ENCODE measurements around the gene IGFN1. TPM values are rescaled to one million over a fixed set of nuclear protein-coding genes. Genes with fewer than 3 reads are reported as not detected.

The IGFN1 gene
- polyA plus RNA-seq, 1 of the 3 experiments (the other 2 are of a cell fraction) = 0.18 TPM

- Histone ChIP-seq H3K36me3 (replicated peaks in 1 of 2; ENCODE audit: control insufficient read depth in 1 of 2, insufficient read depth in 2 of 2, low read length in 1 of 2) (peaks cover 26 to 88% of the 10 kb centered on the region in 2 experiments), H3K9me3 (no peaks in the 10 kb centered on the region), H3K27ac (ENCODE audit: low read depth in 2 of 2, low read length in 1 of 2) (no peak overlapping the region), H4K20me1 (ENCODE audit: insufficient read depth) (no peaks in the 10 kb centered on the region; the same call in 1 of the 2 replicates), H3K4me3 (ENCODE audit: low read depth in 2 of 2, low read length in 1 of 2) (no peak overlapping the region), H3K79me2 (ENCODE audit: insufficient read depth) (no peaks in the 10 kb centered on the region), H3F3A (replicated peaks; ENCODE audit: insufficient read depth) (peaks cover 6% of the 10 kb centered on the region), H3K27me3 (ENCODE audit: insufficient read depth) (no peaks in the 10 kb centered on the region), H3K4me2 (no peak overlapping the region), H3K9me2 (no peaks in the 10 kb centered on the region), H3K4me1 (ENCODE audit: control insufficient read depth in 1 of 2, insufficient read depth in 2 of 2, low read depth in 1 of 2, low read length in 1 of 2) (peaks cover 8 to 32% of the 10 kb centered on the region in 2 experiments; a peak in 2 of 4 replicates), H3K9ac (no peak overlapping the region), H2AFZ (ENCODE audit: low read depth) (no peak overlapping the region)
- TF ChIP-seq TAF1 (IDR thresholded peaks at IDR 0.05; ENCODE audit: borderline replicate concordance, low read depth, low read length) = no peak
- TF ChIP-seq ELF1 (IDR thresholded peaks at IDR 0.05) = no peak
- POLR2A ChIA-PET = interaction anchor here (0.9 kb wide), 2 partner anchors 10 to 11 kb away, joined by 3 to 4 read pairs; partner anchors contain the start of gene TMEM9
- no peak for DNase-seq
- CTCF ChIA-PET = interaction anchor here (1.0 to 1.2 kb wide), 3 partner anchors 14 to 111 kb away, joined by 3 read pairs; no protein-coding TSS in a partner anchor
- WGBS (ENCODE audit: low lambda C conversion rate) = 83% methylated on average over 12 of the region's 16 CpGs
These were observed 47.5 kb upstream of the IGFN1 start for GRCh38 chr1:201142849-201143725.

- Histone ChIP-seq H3F3A (replicated peaks; ENCODE audit: insufficient read depth) (no peaks in the 10 kb centered on the region), H3K9me3 (no peaks in the 10 kb centered on the region), H3K27me3 (ENCODE audit: insufficient read depth) (no peaks in the 10 kb centered on the region), H3K9me2 (no peaks in the 10 kb centered on the region), H2AFZ (ENCODE audit: low read depth) (no peak overlapping the region), H3K4me1 (ENCODE audit: control insufficient read depth in 1 of 2, insufficient read depth in 2 of 2, low read depth in 1 of 2, low read length in 1 of 2) (peaks cover 0 to 32% of the 10 kb centered on the region in 2 experiments; a peak in 1 of 4 replicates), H3K4me2 (no peak overlapping the region), H4K20me1 (ENCODE audit: insufficient read depth) (no peaks in the 10 kb centered on the region), H3K36me3 (replicated peaks in 1 of 2; ENCODE audit: control insufficient read depth in 1 of 2, insufficient read depth in 2 of 2, low read length in 1 of 2) (peaks cover 26 to 90% of the 10 kb centered on the region in 2 experiments), H3K27ac (ENCODE audit: low read depth in 2 of 2, low read length in 1 of 2) (no peak overlapping the region), H3K9ac (no peak overlapping the region), H3K79me2 (ENCODE audit: insufficient read depth) (no peaks in the 10 kb centered on the region), H3K4me3 (ENCODE audit: low read depth in 2 of 2, low read length in 1 of 2) (no peak overlapping the region)
- DNase-seq = no peak
- TF ChIP-seq USF1 (IDR thresholded peaks at IDR 0.05; ENCODE audit: borderline replicate concordance, low read depth) (no peak), TAF1 (IDR thresholded peaks at IDR 0.05; ENCODE audit: borderline replicate concordance, low read depth, low read length) (no peak), RXRA (IDR thresholded peaks at IDR 0.05; ENCODE audit: borderline replicate concordance, low read depth) (no peak), NRF1 (IDR thresholded peaks at IDR 0.05; ENCODE audit: low read depth, low read length) (no peak), FOXJ3 (CRISPR knock-in tag; IDR thresholded peaks at IDR 0.05) (no peak), JUND (IDR thresholded peaks at IDR 0.05) (no peak), POLR2AphosphoS5 (IDR thresholded peaks at IDR 0.05; ENCODE audit: low read depth, low read length) (no peak), USF2 (IDR thresholded peaks at IDR 0.05; ENCODE audit: borderline replicate concordance, low read depth, low read length) (no peak), EZH2phosphoT487 (IDR thresholded peaks at IDR 0.05; ENCODE audit: borderline replicate concordance, low read depth) (no peak), MXI1 (IDR thresholded peaks at IDR 0.05; ENCODE audit: low read depth, low read length) (no peak), TEAD4 (IDR thresholded peaks at IDR 0.05; ENCODE audit: borderline replicate concordance, insufficient read depth) (no peak), MAX (IDR thresholded peaks at IDR 0.05; ENCODE audit: low read depth) (no peak), FOSL2 (IDR thresholded peaks at IDR 0.05; ENCODE audit: borderline replicate concordance, low read depth) (no peak)
- POLR2A ChIA-PET = no interaction called here
- 90% methylated on average over 17 of the region's 18 CpGs for WGBS (ENCODE audit: low lambda C conversion rate)
- CTCF ChIA-PET = interaction anchor here (3.8 kb wide), 1 partner anchor 79 kb away, joined by 11 read pairs; no protein-coding TSS in a partner anchor
These were observed 46.6 kb upstream of the IGFN1 start for GRCh38 chr1:201143726-201144635.
